WTC11 (cell line): ENCODE data around the gene CRTC3.

Experiments
- SP1 ChIP-seq: sonication (generic); formaldehyde crosslinking; conservative IDR thresholded peaks from 2 replicates; pipeline ENCODE4 v1.8.1; 2022; ENCODE audit warnings: missing genetic modification reagents
- TF ChIP-seq, protein P1 (sequence below): fragments of 200-600 bp; IDR thresholded peaks from 2 replicates; pipeline ENCODE4 v1.8.0; 2022; ENCODE audit warnings: antibody characterized with exemption

- TF ChIP-seq, protein P1, sequence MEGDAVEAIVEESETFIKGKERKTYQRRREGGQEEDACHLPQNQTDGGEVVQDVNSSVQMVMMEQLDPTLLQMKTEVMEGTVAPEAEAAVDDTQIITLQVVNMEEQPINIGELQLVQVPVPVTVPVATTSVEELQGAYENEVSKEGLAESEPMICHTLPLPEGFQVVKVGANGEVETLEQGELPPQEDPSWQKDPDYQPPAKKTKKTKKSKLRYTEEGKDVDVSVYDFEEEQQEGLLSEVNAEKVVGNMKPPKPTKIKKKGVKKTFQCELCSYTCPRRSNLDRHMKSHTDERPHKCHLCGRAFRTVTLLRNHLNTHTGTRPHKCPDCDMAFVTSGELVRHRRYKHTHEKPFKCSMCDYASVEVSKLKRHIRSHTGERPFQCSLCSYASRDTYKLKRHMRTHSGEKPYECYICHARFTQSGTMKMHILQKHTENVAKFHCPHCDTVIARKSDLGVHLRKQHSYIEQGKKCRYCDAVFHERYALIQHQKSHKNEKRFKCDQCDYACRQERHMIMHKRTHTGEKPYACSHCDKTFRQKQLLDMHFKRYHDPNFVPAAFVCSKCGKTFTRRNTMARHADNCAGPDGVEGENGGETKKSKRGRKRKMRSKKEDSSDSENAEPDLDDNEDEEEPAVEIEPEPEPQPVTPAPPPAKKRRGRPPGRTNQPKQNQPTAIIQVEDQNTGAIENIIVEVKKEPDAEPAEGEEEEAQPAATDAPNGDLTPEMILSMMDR, result no peak
- no peak for TF ChIP-seq SP1 (CRISPR knock-in tag)
These were observed 69.9 kb downstream of the CRTC3 start for GRCh38 chr15:90599644-90600043.
